ENCODE data around the gene RERE.

DNA sequence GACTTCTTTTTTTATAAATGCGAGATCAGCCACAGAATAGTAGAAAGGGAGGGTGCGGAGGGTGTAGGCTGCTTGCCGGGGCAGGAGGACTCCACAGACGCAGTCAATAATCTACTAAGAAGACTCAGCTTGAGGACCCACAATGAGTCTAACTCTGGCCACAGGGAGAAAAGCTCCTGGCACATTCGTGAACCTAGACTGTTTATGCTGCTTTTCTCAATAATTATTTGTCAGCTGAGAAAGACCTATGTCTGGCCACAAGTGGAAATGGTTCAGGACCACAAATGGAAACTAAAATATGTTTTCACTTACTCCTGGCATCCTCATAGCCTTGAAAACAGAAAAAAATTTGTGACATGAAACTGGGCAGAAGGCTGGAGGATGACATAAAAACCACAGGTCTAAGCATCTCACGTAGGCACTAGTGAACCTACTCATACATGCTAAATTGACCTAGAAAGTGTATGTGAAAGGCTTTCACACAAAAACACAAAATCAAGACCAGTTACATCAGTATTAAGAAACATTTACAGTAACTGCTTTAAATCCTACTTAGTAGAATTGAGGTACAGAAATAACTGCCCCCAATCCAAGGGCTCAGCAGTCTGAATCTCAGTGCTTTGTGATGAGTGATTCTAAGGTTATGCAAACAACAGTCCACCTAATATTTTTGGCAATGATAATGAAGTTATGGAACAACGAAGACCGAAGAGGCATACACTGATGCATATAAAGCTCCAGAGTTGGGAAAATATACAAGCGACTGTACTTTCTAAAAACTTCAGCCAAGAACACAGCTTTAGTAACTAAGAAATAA, 340.1 kb downstream of the RERE start:
- TF ChIP-seq CTCF (IDR thresholded peaks at IDR 0.05; ENCODE audit: low read depth, low read length, poor library complexity, severe bottlenecking), result no peak
- TF ChIP-seq EZH2phosphoT487 (IDR thresholded peaks at IDR 0.05; ENCODE audit: borderline replicate concordance, low read length), result no peak
